Measurements from ENCODE around the gene INO80D. TPM values are rescaled to one million over a fixed set of nuclear protein-coding genes. Genes with fewer than 3 reads are reported as not detected.

INO80D gene
- total RNA-seq, 1 donor from 2014 or later = 29.4 TPM

- H3K27ac ChIP-seq = no peak overlapping the region
- peaks cover 24% of the 10 kb centered on the region for H3K36me3 ChIP-seq
- H3K9me3 ChIP-seq = no peaks in the 10 kb centered on the region
- intact Hi-C loops (cut with DNase I) = no loop called here
- no peak for ATAC-seq
- DNase-seq = no peak
- H3K27me3 ChIP-seq = no peaks in the 10 kb centered on the region
- H3K4me1 ChIP-seq = no peaks in the 10 kb centered on the region
- H3K4me3 ChIP-seq = no peak overlapping the region
- no peak for TF ChIP-seq CTCF (IDR thresholded peaks at IDR 0.05)
Observed at GRCh38 chr2:205998583-205998982, 87.4 kb downstream of the INO80D start.

- no peaks in the 10 kb centered on the region for H3K27me3 ChIP-seq
- intact Hi-C loops (cut with DNase I) = no loop called here
- DNase-seq = no peak
- H3K36me3 ChIP-seq = peaks cover 10% of the 10 kb centered on the region
- no peaks in the 10 kb centered on the region for H3K4me1 ChIP-seq
- no peak for ATAC-seq
- H3K4me3 ChIP-seq = no peak overlapping the region
- H3K27ac ChIP-seq = no peak overlapping the region
- no peak for TF ChIP-seq CTCF (IDR thresholded peaks at IDR 0.05)
- no peaks in the 10 kb centered on the region for H3K9me3 ChIP-seq
Observed at GRCh38 chr2:205996161-205996560, 89.8 kb downstream of the INO80D start.

- no peaks in the 10 kb centered on the region for H3K4me1 ChIP-seq
- peaks cover 14% of the 10 kb centered on the region for H3K36me3 ChIP-seq
- intact Hi-C loops (cut with DNase I) = no loop called here
- no peaks in the 10 kb centered on the region for H3K9me3 ChIP-seq
- H3K27ac ChIP-seq = no peak overlapping the region
- DNase-seq = no peak
- no peak for ATAC-seq
- no peaks in the 10 kb centered on the region for H3K27me3 ChIP-seq
- H3K4me3 ChIP-seq = no peak overlapping the region
- TF ChIP-seq CTCF (IDR thresholded peaks at IDR 0.05) = no peak
Observed at GRCh38 chr2:205995260-205995659, 90.7 kb downstream of the INO80D start.

GRCh38 chr2:205994344-205994743 lies 91.6 kb downstream of the INO80D start:
- Histone ChIP-seq H3K4me1 (no peaks in the 10 kb centered on the region), H3K27me3 (no peaks in the 10 kb centered on the region), H3K4me3 (no peak overlapping the region), H3K36me3 (peaks cover 14% of the 10 kb centered on the region), H3K27ac (no peak overlapping the region), H3K9me3 (no peaks in the 10 kb centered on the region)
- intact Hi-C loops (cut with DNase I) = no loop called here
- no peak for DNase-seq
- no peak for TF ChIP-seq CTCF (IDR thresholded peaks at IDR 0.05)
- ATAC-seq = no peak

- no peak for ATAC-seq
- intact Hi-C loops (cut with DNase I) = no loop called here
Observed at GRCh38 chr2:205990104-205990503, 95.9 kb downstream of the INO80D start.

More at GRCh38 chr2:205990104-205990503, 95.9 kb downstream of the INO80D start:
- DNase-seq = no peak
- Histone ChIP-seq H3K4me3 (no peak overlapping the region), H3K27me3 (no peaks in the 10 kb centered on the region), H3K36me3 (peaks cover 7% of the 10 kb centered on the region), H3K27ac (no peak overlapping the region), H3K9me3 (no peaks in the 10 kb centered on the region), H3K4me1 (no peaks in the 10 kb centered on the region)
- TF ChIP-seq CTCF (IDR thresholded peaks at IDR 0.05) = no peak
